K562 (cell line): ENCODE data around the gene HYPK. TPM values are rescaled to one million over a fixed set of nuclear protein-coding genes. Genes with fewer than 3 reads are reported as not detected.
A peak's percentile ranks its signal among the peaks of the same experiment; 100 is the strongest.

Experiments used
- ATF1 ChIP-seq, 2 experiments: fragments of 450-650 bp in 1 of 2; IDR thresholded peaks; 2 replicates each; pipeline ENCODE4 v1.6.1; 2016; ENCODE audit warnings: missing compliant biosample characterization in 1 of 2, missing genetic modification characterization in 1 of 2
- CTBP1 ChIP-seq: fragments of 450-650 bp; IDR thresholded peaks from 2 replicates; pipeline ENCODE4 v1.6.1; 2016; ENCODE audit warnings: borderline replicate concordance
- FOSL1 ChIP-seq: fragments of 200-800 bp; sonication (Bioruptor generic); conservative IDR thresholded peaks from 2 replicates; pipeline ENCODE4 v1.6.1; 2016; ENCODE audit warnings: missing genetic modification characterization, missing compliant biosample characterization
- KAT7 ChIP-seq: sonication (generic); formaldehyde crosslinking; IDR thresholded peaks from 2 replicates; pipeline ENCODE4 v1.8.0; 2022; ENCODE audit warnings: missing genetic modification reagents, mild to moderate bottlenecking, borderline replicate concordance
- SIN3A ChIP-seq, 2 experiments: fragments of 150-350 bp in 1 of 2; IDR thresholded peaks; 2 replicates each; pipeline ENCODE4 v1.6.1; 2011 to 2016; ENCODE audit warnings: borderline replicate concordance in 2 of 2, low read depth in 2 of 2, low read length in 2 of 2, mild to moderate bottlenecking in 2 of 2, moderate library complexity in 2 of 2; ENCODE audit not compliant: control insufficient read depth in 1 of 2
- SP1 ChIP-seq: sonication (generic); formaldehyde crosslinking; IDR thresholded peaks from 2 replicates; pipeline ENCODE4 v1.8.1; 2022; ENCODE audit warnings: mild to moderate bottlenecking, missing genetic modification reagents
- TCF3 ChIP-seq: sonication (generic); formaldehyde crosslinking; IDR thresholded peaks from 2 replicates; pipeline ENCODE4 v1.4.0; 2020; ENCODE audit warnings: mild to moderate bottlenecking, missing genetic modification reagents
- TRIM24 ChIP-seq, 2 experiments: fragments of 450-650 bp; IDR thresholded peaks; 2 replicates each; pipeline ENCODE4 v1.6.1; 2016
- YY1 ChIP-seq, 3 experiments: IDR thresholded peaks; 2 replicates each; pipeline ENCODE4 v1.6.1; 2011; ENCODE audit warnings: low read length in 2 of 3, mild to moderate bottlenecking in 2 of 3, moderate library complexity in 2 of 3, borderline replicate concordance in 1 of 3, control low read depth in 1 of 3, low read depth in 1 of 3; ENCODE audit not compliant: insufficient read depth in 3 of 3, insufficient replicate concordance in 2 of 3, control insufficient read depth in 1 of 3, insufficient read length in 1 of 3; ENCODE audit errors: extremely low read depth in 1 of 3
- ZBTB1 ChIP-seq: sonication (generic); formaldehyde crosslinking; IDR thresholded peaks from 2 replicates; pipeline ENCODE4 v1.8.1; 2023; ENCODE audit warnings: missing genetic modification reagents, low read depth, mild to moderate bottlenecking, borderline replicate concordance
- ZNF224 ChIP-seq: sonication (generic); formaldehyde crosslinking; IDR thresholded peaks from 2 replicates; pipeline ENCODE4 v1.8.0; 2022; ENCODE audit warnings: mild to moderate bottlenecking, missing genetic modification reagents
- ZNF696 ChIP-seq: fragments of 250-450 bp; sonication (Bioruptor Pico); conservative IDR thresholded peaks from 2 replicates; pipeline ENCODE4 v1.4.0; 2020; ENCODE audit warnings: mild to moderate bottlenecking, moderate library complexity
- polyA plus RNA-seq, 8 experiments: library from polyadenylated mRNA; depleted of rRNA in 4 of 8; stranded (reverse) in 5 of 8; unstranded in 3 of 8; fragments of >200 nt; fragmentation: Nextera tagmentation in 2 of 8; fragmentation: Illumina TruSeq in 1 of 8; extraction: Ambion mirVana in 2 of 8; extraction: Trizol in 1 of 8; gene quantifications; 2 replicates each; pipeline versions ENCODE4 v1.2.1 to v1.2.3, GENCODE V29; 2011 to 2014; ENCODE audit warnings: inconsistent platforms in 1 of 8, missing spikeins in 1 of 8
- total RNA-seq, 7 experiments: library from RNA; depleted of rRNA in 6 of 7; stranded (reverse); fragments of >200 nt in 6 of 7; fragmentation: Illumina TruSeq in 2 of 7; extraction: Trizol in 2 of 7; gene quantifications; 2 replicates each; pipeline versions ENCODE4 v1.2.1 to v1.2.3, GENCODE V29; 2011 to 2021; ENCODE audit warnings: low replicate concordance in 1 of 7
- TF ChIP-seq, protein P1 (sequence below), 2 experiments: fragments of 450-650 bp in 1 of 2; sonication (generic) in 1 of 2; formaldehyde crosslinking in 1 of 2; IDR thresholded peaks; 2 replicates each; pipeline versions ENCODE4 v1.7.1 to v1.9.0; 2016 to 2022; ENCODE audit warnings: inconsistent platforms in 1 of 2, mild to moderate bottlenecking in 1 of 2, missing genetic modification reagents in 1 of 2
- TF ChIP-seq, protein P2 (sequence below): fragments of 250-450 bp; sonication (Bioruptor Pico); IDR thresholded peaks from 2 replicates; pipeline ENCODE4 v1.8.0; 2021; ENCODE audit warnings: mild to moderate bottlenecking, moderate library complexity

HYPK gene
- total and polyA plus RNA-seq, 9 of the 15 experiments (the other 6 are each of a cell fraction or from before 2014, with no cell fraction given), result 7.2 to 28.0 (median 21.1) TPM

DNA sequence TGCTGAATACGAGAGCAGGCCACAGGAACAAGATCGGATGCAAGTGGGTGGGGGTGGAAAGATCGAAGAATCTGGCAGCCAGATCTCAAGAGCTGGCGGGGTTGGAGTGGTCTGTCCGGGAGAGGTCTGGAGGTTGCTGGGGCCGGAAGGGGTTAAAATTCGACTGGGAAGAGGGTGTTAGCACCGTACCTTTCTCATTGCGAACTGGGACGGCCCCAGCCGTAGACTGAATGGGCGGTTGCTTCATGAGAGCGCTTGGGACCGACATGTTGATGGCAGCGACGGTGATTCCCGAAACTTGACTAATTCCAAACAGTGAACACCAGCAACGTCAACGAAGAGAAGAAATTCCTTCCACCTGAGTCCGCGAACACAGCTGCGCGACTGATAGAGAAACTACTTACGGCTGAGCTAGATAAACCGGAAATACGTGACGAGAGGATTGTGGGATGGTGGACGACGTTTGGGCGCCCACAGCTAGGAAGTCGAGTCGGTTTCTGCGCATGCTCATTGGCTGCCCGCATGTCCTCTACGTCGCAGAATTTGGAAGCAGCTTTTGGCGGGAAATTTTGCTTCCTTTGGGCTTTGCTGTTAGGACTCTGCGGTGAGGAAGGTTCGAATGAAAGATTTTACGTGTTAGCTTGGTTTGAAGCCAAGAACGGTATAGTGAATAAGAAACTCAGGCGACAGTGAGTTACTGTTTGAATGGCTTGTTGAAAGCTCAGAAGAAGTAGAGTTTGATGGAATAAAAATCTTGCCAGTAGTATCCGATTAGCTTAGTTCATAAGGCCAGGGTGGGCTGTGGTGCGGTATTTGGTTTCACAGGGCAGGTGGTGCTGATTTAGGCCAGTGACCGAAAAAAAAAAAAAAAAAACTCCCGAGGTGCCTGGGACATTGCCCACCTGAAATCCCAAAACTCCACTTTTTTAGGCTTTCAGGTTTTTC, 24.2 kb downstream of the HYPK start, which contains the start of gene MFAP1 (continued):
- TF ChIP-seq FOSL1 (peak; percentile 18; the same call in 1 of the 2 replicates), TCF3 (CRISPR knock-in tag) (peak; percentile 42; the same call in 1 of the 2 replicates), TRIM24 (IDR thresholded peaks at IDR 0.05) (peak in 1 of 2 experiments; percentile 30; a peak in 1 of 4 replicates), YY1 (IDR thresholded peaks at IDR 0.05; ENCODE audit: borderline replicate concordance in 1 of 3, control insufficient read depth in 1 of 3, extremely low read depth in 1 of 3, insufficient read depth in 3 of 3, insufficient read length in 1 of 3, insufficient replicate concordance in 2 of 3, low read depth in 1 of 3, low read length in 2 of 3) (peak in 2 of 3 experiments; percentile 31 to 48), ZNF696 (CRISPR knock-in tag) (no peak), ATF1 (CRISPR knock-in tag; IDR thresholded peaks at IDR 0.05) (no peak), ATF1 (tag; IDR thresholded peaks at IDR 0.05) (peak; percentile 96), CTBP1 (peak; percentile 62; the same call in 1 of the 2 replicates), SP1 (CRISPR knock-in tag) (peak; percentile 86), KAT7 (CRISPR knock-in tag) (peak; percentile 77; the same call in 1 of the 2 replicates), ZBTB1 (no peak; the same call in 1 of the 2 replicates), SIN3A (IDR thresholded peaks at IDR 0.05; ENCODE audit: borderline replicate concordance in 2 of 2, control insufficient read depth in 1 of 2, low read depth in 2 of 2, low read length in 2 of 2) (peak; percentile 8 to 96; a peak in 1 of 4 replicates), ZNF224 (CRISPR knock-in tag) (no peak)
- TF ChIP-seq, protein P1, sequence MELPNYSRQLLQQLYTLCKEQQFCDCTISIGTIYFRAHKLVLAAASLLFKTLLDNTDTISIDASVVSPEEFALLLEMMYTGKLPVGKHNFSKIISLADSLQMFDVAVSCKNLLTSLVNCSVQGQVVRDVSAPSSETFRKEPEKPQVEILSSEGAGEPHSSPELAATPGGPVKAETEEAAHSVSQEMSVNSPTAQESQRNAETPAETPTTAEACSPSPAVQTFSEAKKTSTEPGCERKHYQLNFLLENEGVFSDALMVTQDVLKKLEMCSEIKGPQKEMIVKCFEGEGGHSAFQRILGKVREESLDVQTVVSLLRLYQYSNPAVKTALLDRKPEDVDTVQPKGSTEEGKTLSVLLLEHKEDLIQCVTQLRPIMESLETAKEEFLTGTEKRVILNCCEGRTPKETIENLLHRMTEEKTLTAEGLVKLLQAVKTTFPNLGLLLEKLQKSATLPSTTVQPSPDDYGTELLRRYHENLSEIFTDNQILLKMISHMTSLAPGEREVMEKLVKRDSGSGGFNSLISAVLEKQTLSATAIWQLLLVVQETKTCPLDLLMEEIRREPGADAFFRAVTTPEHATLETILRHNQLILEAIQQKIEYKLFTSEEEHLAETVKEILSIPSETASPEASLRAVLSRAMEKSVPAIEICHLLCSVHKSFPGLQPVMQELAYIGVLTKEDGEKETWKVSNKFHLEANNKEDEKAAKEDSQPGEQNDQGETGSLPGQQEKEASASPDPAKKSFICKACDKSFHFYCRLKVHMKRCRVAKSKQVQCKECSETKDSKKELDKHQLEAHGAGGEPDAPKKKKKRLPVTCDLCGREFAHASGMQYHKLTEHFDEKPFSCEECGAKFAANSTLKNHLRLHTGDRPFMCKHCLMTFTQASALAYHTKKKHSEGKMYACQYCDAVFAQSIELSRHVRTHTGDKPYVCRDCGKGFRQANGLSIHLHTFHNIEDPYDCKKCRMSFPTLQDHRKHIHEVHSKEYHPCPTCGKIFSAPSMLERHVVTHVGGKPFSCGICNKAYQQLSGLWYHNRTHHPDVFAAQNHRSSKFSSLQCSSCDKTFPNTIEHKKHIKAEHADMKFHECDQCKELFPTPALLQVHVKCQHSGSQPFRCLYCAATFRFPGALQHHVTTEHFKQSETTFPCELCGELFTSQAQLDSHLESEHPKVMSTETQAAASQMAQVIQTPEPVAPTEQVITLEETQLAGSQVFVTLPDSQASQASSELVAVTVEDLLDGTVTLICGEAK (IDR thresholded peaks at IDR 0.05), result peak; percentile 90
- TF ChIP-seq, protein P1 (CRISPR knock-in tag; IDR thresholded peaks at IDR 0.05), result no peak
- TF ChIP-seq, protein P2, sequence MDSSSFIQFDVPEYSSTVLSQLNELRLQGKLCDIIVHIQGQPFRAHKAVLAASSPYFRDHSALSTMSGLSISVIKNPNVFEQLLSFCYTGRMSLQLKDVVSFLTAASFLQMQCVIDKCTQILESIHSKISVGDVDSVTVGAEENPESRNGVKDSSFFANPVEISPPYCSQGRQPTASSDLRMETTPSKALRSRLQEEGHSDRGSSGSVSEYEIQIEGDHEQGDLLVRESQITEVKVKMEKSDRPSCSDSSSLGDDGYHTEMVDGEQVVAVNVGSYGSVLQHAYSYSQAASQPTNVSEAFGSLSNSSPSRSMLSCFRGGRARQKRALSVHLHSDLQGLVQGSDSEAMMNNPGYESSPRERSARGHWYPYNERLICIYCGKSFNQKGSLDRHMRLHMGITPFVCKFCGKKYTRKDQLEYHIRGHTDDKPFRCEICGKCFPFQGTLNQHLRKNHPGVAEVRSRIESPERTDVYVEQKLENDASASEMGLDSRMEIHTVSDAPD (CRISPR knock-in tag), result 0 out of 2 replicates have a peak, but pooled peaks have one; percentile 30
